OCI-LY3 (cell line): ENCODE measurements around the gene TBL1XR1.
"Not testable (repeated sequence)": the region's sequence is repeated elsewhere in the genome, so short reads cannot be mapped to it uniquely, and the experiment has no call there.

ENCODE experiments used
- H2AFZ ChIP-seq: fragments of 200-600, 300-600 bp; shearing (Covaris generic); 2 replicates; pipeline ENCODE4 v1.6.0; 2014; ENCODE audit warnings: antibody characterized with exemption, low read depth, low read length
- H3K27ac ChIP-seq: fragments of 200-600, 300-600 bp; sonication (generic); 2 replicates; pipeline ENCODE4 v1.5.1; 2014; ENCODE audit warnings: mild to moderate bottlenecking, low read length, moderate library complexity, mixed read lengths
- H3K27me3 ChIP-seq: fragments of 200-600, 300-600 bp; sonication (generic); 2 replicates; pipeline ENCODE4 v1.6.1; 2014; ENCODE audit warnings: low read depth, low read length, mixed read lengths
- H3K36me3 ChIP-seq: fragments of 200-600, 300-600 bp; sonication (generic); replicated peaks from 2 replicates; pipeline ENCODE3; 2014; ENCODE audit warnings: low read depth, low read length, mixed read lengths
- H3K4me1 ChIP-seq: fragments of 300-600, 200-600 bp; sonication (generic); 2 replicates; pipeline ENCODE4 v1.6.1; 2014; ENCODE audit warnings: low read length, mixed read lengths
- H3K4me2 ChIP-seq: fragments of 200-600, 300-600 bp; sonication (generic); 2 replicates; pipeline ENCODE4 v1.6.1; 2014; ENCODE audit warnings: low read length, mixed read lengths
- H3K4me3 ChIP-seq: fragments of 300-600, 200-600 bp; sonication (generic); 2 replicates; pipeline ENCODE4 v1.5.1; 2014; ENCODE audit warnings: antibody characterized with exemption, mild to moderate bottlenecking, low read length, moderate library complexity
- H3K79me2 ChIP-seq: fragments of 300-600, 200-600 bp; shearing (Covaris generic); 2 replicates; pipeline ENCODE4 v1.6.1; 2014; ENCODE audit warnings: mild to moderate bottlenecking, low read length, mixed read lengths
- H3K9ac ChIP-seq: fragments of 300-600, 200-600 bp; shearing (Covaris generic); 2 replicates; pipeline ENCODE4 v1.6.0; 2014; ENCODE audit warnings: mild to moderate bottlenecking, low read length, moderate library complexity
- H3K9me3 ChIP-seq: fragments of 200-600, 300-600 bp; shearing (Covaris generic); 2 replicates; pipeline ENCODE4 v1.6.1; 2014; ENCODE audit warnings: low read length, mixed read lengths; ENCODE audit not compliant: insufficient read depth
- H4K20me1 ChIP-seq: fragments of 200-600, 300-600 bp; sonication (generic); 2 replicates; pipeline ENCODE4 v1.6.1; 2016; ENCODE audit warnings: low read length, mixed read lengths; ENCODE audit not compliant: insufficient read depth
- EZH2phosphoT487 ChIP-seq: fragments of 200-600 bp; shearing (Covaris generic); IDR thresholded peaks from 2 replicates; pipeline ENCODE4 v1.6.1; 2018; ENCODE audit warnings: antibody characterized with exemption, mixed run types, low read depth
- TF ChIP-seq, protein P1 (sequence below): fragments of 200-600, 300-600 bp; sonication (generic); IDR thresholded peaks from 2 replicates; pipeline ENCODE4 v1.5.1; 2014; ENCODE audit warnings: antibody characterized with exemption, low read length, low read depth

Gene TBL1XR1

DNA sequence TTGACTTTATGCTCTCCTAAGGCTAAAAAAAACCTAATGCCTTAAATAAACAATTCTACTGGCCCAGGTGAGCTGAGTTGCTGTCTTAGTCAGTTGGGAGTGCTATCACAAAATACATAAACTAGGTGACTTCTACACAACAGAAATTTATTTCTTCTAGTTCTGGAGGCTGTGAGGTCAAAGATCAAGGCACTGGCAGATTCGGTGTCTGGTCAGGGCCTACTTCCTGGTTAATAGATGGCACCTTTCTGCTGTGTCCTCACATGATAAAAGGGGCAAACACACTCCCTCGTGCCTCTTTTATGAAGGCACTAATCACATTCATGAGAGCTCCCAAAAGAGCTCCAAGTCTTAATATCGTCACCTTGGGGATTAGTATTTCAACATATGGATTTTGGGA is 11.5 kb upstream of the TBL1XR1 start:
- H2AFZ ChIP-seq = peak overlapping the region; percentile 68
- no peaks in the 10 kb centered on the region for H3K27me3 ChIP-seq
- H3K27ac ChIP-seq = no peak overlapping the region
- TF ChIP-seq, protein P1, sequence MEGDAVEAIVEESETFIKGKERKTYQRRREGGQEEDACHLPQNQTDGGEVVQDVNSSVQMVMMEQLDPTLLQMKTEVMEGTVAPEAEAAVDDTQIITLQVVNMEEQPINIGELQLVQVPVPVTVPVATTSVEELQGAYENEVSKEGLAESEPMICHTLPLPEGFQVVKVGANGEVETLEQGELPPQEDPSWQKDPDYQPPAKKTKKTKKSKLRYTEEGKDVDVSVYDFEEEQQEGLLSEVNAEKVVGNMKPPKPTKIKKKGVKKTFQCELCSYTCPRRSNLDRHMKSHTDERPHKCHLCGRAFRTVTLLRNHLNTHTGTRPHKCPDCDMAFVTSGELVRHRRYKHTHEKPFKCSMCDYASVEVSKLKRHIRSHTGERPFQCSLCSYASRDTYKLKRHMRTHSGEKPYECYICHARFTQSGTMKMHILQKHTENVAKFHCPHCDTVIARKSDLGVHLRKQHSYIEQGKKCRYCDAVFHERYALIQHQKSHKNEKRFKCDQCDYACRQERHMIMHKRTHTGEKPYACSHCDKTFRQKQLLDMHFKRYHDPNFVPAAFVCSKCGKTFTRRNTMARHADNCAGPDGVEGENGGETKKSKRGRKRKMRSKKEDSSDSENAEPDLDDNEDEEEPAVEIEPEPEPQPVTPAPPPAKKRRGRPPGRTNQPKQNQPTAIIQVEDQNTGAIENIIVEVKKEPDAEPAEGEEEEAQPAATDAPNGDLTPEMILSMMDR = no peak
- no peak for TF ChIP-seq EZH2phosphoT487
- H3K79me2 ChIP-seq = no peaks in the 10 kb centered on the region
- no peak overlapping the region for H3K4me2 ChIP-seq
- H3K4me1 ChIP-seq = peaks cover 9% of the 10 kb centered on the region
- no peak overlapping the region for H3K9ac ChIP-seq
- H3K4me3 ChIP-seq = no peak overlapping the region
- no peaks in the 10 kb centered on the region for H3K9me3 ChIP-seq
- no peaks in the 10 kb centered on the region for H4K20me1 ChIP-seq
- H3K36me3 ChIP-seq = no peaks in the 10 kb centered on the region

GRCh38 chr3:177208223-177208622 is 10.9 kb upstream of the TBL1XR1 start:
- TF ChIP-seq, protein P1 = no peak
- no peak for TF ChIP-seq EZH2phosphoT487
- Histone ChIP-seq H3K4me2 (no peak overlapping the region), H3K9ac (no peak overlapping the region), H3K9me3 (no peaks in the 10 kb centered on the region), H3K79me2 (no peaks in the 10 kb centered on the region), H4K20me1 (no peaks in the 10 kb centered on the region), H2AFZ (no peak overlapping the region), H3K36me3 (no peaks in the 10 kb centered on the region), H3K4me1 (peaks cover 9% of the 10 kb centered on the region), H3K27me3 (no peaks in the 10 kb centered on the region), H3K27ac (no peak overlapping the region), H3K4me3 (no peak overlapping the region)

GRCh38 chr3:177206936-177207335 is 9.7 kb upstream of the TBL1XR1 start:
- no peak overlapping the region for H3K9ac ChIP-seq
- no peak overlapping the region for H3K27ac ChIP-seq
- no peak overlapping the region for H3K4me3 ChIP-seq
- no peaks in the 10 kb centered on the region for H3K79me2 ChIP-seq
- no peak overlapping the region for H2AFZ ChIP-seq
- no peaks in the 10 kb centered on the region for H4K20me1 ChIP-seq
- H3K9me3 ChIP-seq = no peaks in the 10 kb centered on the region
- H3K27me3 ChIP-seq = no peaks in the 10 kb centered on the region
- TF ChIP-seq EZH2phosphoT487 = no peak
- TF ChIP-seq, protein P1 = no peak
- H3K4me1 ChIP-seq = peaks cover 20% of the 10 kb centered on the region
- H3K36me3 ChIP-seq = no peaks in the 10 kb centered on the region
- H3K4me2 ChIP-seq = no peak overlapping the region

GRCh38 chr3:177203689-177204395 is 6.6 kb upstream of the TBL1XR1 start:
- Histone ChIP-seq H3K9me3 (no peaks in the 10 kb centered on the region), H3K4me1 (peaks cover 47% of the 10 kb centered on the region), H3K9ac (no peak overlapping the region), H2AFZ (no peak overlapping the region), H3K79me2 (peaks cover 13% of the 10 kb centered on the region), H3K27me3 (no peaks in the 10 kb centered on the region), H4K20me1 (no peaks in the 10 kb centered on the region), H3K4me3 (no peak overlapping the region), H3K4me2 (no peak overlapping the region), H3K36me3 (no peaks in the 10 kb centered on the region), H3K27ac (no peak overlapping the region)
- TF ChIP-seq, protein P1 = no peak
- TF ChIP-seq EZH2phosphoT487 = no peak

DNA sequence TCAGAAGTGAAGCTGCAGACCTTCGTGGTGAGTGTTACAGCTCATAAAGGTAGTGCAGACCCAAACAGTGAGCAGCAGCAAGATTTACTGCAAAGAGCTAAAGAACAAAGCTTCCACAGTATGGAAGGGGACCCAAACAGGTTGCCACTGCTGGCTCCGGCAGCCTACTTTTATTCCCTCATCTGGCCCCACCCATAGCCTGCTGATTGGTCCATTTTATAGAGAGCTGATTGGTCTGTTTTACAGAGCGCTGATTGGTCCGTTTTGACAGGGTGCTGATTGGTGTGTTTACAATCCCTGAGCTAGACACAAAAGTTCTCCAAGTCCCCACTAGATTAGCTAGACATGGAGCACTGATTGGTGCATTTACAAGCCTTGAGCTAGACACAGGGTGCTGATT is 5.7 kb upstream of the TBL1XR1 start:
- H4K20me1 ChIP-seq, H3K4me2 ChIP-seq, H3K27me3 ChIP-seq, H3K9ac ChIP-seq, H2AFZ ChIP-seq, H3K4me3 ChIP-seq, H3K36me3 ChIP-seq, H3K9me3 ChIP-seq: not testable (repeated sequence)
- H3K27ac ChIP-seq = 0 out of 2 replicates have a peak overlapping the region, but pooled peaks have one; percentile 94
- peaks cover 14% of the 10 kb centered on the region for H3K79me2 ChIP-seq
- H3K4me1 ChIP-seq = peaks cover 54% of the 10 kb centered on the region
